Fibroblast of lung (primary cell): ENCODE results near the gene IMMP2L. TPM values are rescaled to one million over a fixed set of nuclear protein-coding genes. Genes with fewer than 3 reads are reported as not detected.

Experiments used
- DNase-seq, 2 donors: peaks; one replicate each; pipeline versions ENCODE4 v3.0.0 to v3.0.0-alpha.2; 2010; ENCODE audit warnings: low read depth in 2 of 2
- H2AFZ ChIP-seq: 2 replicates; pipeline ENCODE4 v1.5.1; 2012; ENCODE audit warnings: low read length, control low read depth, inconsistent platforms
- H3K27ac ChIP-seq: 2 replicates; pipeline ENCODE4 v1.5.1; 2011; ENCODE audit warnings: low read length, control low read depth; ENCODE audit not compliant: insufficient read depth
- H3K27me3 ChIP-seq: 2 replicates; pipeline ENCODE4 v1.5.1; 2011; ENCODE audit warnings: mild to moderate bottlenecking, low read length; ENCODE audit not compliant: control insufficient read depth, insufficient read depth
- H3K36me3 ChIP-seq: 2 replicates; pipeline ENCODE4 v1.5.1; 2011; ENCODE audit warnings: low read length; ENCODE audit not compliant: control insufficient read depth, insufficient read depth
- H3K4me1 ChIP-seq: 2 replicates; pipeline ENCODE4 v1.5.1; 2011; ENCODE audit warnings: low read length; ENCODE audit not compliant: control insufficient read depth, insufficient read depth; ENCODE audit errors: extremely low read depth
- H3K4me2 ChIP-seq: 2 replicates; pipeline ENCODE4 v1.5.1; 2011; ENCODE audit warnings: low read length, control low read depth; ENCODE audit not compliant: insufficient read depth; ENCODE audit errors: extremely low read depth
- H3K4me3 ChIP-seq, 4 experiments: fragments of 200-600 bp in 1 of 4; sonication (generic) in 1 of 4; replicated peaks in 1 of 4; 2 replicates each; pipeline ENCODE4 v1.5.1; 2011 to 2016; ENCODE audit warnings: low read length in 4 of 4, low read depth in 3 of 4, mild to moderate bottlenecking in 3 of 4, control low read depth in 2 of 4, inconsistent platforms in 1 of 4, mixed read lengths in 1 of 4; ENCODE audit not compliant: insufficient read depth in 1 of 4; ENCODE audit errors: control extremely low read depth in 1 of 4
- H3K79me2 ChIP-seq: 2 replicates; pipeline ENCODE4 v1.5.1; 2012; ENCODE audit warnings: mild to moderate bottlenecking, low read length, inconsistent platforms; ENCODE audit not compliant: control insufficient read depth, insufficient read depth
- H3K9ac ChIP-seq: 2 replicates; pipeline ENCODE4 v1.5.1; 2011; ENCODE audit warnings: mild to moderate bottlenecking, low read length, control low read depth; ENCODE audit not compliant: insufficient read depth
- H3K9me3 ChIP-seq: 2 replicates; pipeline ENCODE4 v1.5.1; 2012; ENCODE audit warnings: low read depth, low read length; ENCODE audit not compliant: control insufficient read depth, insufficient read depth
- H4K20me1 ChIP-seq: 2 replicates; pipeline ENCODE4 v1.5.1; 2011; ENCODE audit warnings: low read length; ENCODE audit not compliant: control insufficient read depth, insufficient read depth; ENCODE audit errors: extremely low read depth
- EZH2 ChIP-seq: IDR thresholded peaks from 2 replicates; pipeline ENCODE4 v1.5.1; 2012; ENCODE audit warnings: low read length, control low read depth, mild to moderate bottlenecking; ENCODE audit errors: missing control alignments
- polyA plus RNA-seq, 2 donors: library from polyadenylated mRNA; depleted of rRNA in 1 of 2; stranded (reverse) in 1 of 2; unstranded in 1 of 2; fragments of >200 nt; gene quantifications; 2 replicates each; pipeline ENCODE4 v1.2.1, GENCODE V29; 2011 to 2012; ENCODE audit warnings: missing spikeins in 1 of 2
- total RNA-seq: library from RNA; depleted of rRNA; stranded (reverse); fragments of >200 nt; gene quantifications from 2 replicates; pipeline ENCODE4 v1.2.1, GENCODE V29; 2014
- TF ChIP-seq, protein P1 (sequence below), 2 donors: IDR thresholded peaks in 1 of 2; conservative IDR thresholded peaks in 1 of 2; 1 replicate in 1 of 2; 2 replicates in 1 of 2; pipeline ENCODE4 v1.5.1; 2011 to 2012; ENCODE audit warnings: low read length in 2 of 2, control low read depth in 1 of 2, inconsistent platforms in 1 of 2, low read depth in 1 of 2, mild to moderate bottlenecking in 1 of 2

Gene IMMP2L
- total and polyA plus RNA-seq, 2 donors (not counting 1 experiment from before 2014, with no cell fraction given) = 6.9 to 14.4 TPM

DNA sequence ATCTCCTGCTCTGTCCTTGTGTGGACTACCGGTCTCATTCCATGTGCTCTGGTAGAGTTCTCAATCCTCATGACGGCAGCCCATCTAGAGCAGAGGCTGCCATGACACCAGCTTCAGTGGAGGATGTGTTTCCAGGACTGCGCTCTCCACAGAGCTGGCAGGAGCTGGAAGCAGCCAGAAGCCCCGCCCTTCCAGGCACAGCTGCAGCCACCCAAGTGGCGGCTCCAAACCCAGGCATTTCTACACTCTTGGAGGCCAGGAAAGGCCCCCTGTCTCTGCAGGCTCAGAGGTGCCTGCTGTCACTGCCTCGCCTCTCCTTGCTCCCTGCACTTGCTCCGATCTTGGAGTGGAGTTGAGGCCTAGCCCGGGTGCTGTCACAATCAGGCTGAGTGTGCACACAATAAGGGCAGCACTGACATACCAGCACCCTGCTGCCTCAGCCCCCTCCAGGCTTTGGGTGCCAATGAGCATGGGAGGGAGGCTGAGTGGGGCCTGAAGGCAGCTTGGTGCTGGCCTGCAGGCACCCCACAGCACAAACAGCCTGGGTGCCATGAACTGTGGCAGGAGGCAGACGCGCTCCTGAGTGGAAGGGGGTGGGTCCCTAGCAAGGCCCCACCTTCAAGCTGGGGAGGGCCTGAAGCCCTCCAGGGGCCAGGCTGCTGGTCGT lies 349.3 kb downstream of the IMMP2L start:
- Histone ChIP-seq H3K4me2 (no peak overlapping the region), H3K27ac (no peak overlapping the region), H3K4me3 (no peak overlapping the region), H3K79me2 (no peaks in the 10 kb centered on the region), H3K27me3 (no peaks in the 10 kb centered on the region), H3K36me3 (no peaks in the 10 kb centered on the region), H3K4me1 (no peaks in the 10 kb centered on the region), H2AFZ (no peak overlapping the region), H3K9me3 (no peaks in the 10 kb centered on the region), H4K20me1 (no peaks in the 10 kb centered on the region), H3K9ac (no peak overlapping the region)
- DNase-seq = no peak
- no peak for TF ChIP-seq EZH2
- TF ChIP-seq, protein P1, sequence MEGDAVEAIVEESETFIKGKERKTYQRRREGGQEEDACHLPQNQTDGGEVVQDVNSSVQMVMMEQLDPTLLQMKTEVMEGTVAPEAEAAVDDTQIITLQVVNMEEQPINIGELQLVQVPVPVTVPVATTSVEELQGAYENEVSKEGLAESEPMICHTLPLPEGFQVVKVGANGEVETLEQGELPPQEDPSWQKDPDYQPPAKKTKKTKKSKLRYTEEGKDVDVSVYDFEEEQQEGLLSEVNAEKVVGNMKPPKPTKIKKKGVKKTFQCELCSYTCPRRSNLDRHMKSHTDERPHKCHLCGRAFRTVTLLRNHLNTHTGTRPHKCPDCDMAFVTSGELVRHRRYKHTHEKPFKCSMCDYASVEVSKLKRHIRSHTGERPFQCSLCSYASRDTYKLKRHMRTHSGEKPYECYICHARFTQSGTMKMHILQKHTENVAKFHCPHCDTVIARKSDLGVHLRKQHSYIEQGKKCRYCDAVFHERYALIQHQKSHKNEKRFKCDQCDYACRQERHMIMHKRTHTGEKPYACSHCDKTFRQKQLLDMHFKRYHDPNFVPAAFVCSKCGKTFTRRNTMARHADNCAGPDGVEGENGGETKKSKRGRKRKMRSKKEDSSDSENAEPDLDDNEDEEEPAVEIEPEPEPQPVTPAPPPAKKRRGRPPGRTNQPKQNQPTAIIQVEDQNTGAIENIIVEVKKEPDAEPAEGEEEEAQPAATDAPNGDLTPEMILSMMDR (conservative IDR thresholded peaks at IDR 0.05 in 1 of 2, IDR thresholded peaks at IDR 0.05 in 1 of 2; ENCODE audit: low read depth in 1 of 2, low read length in 2 of 2) = no peak

DNA sequence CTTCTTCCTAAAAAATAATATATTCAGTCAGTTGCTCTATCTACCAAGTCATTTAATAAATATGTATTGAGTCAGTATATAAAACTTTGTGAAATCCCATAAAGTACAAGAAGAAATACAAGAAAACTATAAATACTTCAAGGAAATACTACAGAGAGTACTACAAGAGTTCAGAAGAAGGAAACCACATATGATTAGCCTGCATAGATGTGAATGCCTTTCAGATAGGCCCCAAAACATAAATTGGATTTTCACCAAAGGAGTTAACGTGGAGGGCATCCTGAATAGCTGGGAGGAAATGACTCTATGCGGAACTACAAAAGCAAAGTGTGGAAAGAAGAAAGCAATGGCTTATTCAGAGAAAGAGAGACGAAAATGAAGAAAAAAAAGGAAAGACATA lies 351.3 kb downstream of the IMMP2L start:
- Histone ChIP-seq H3K9me3 (no peaks in the 10 kb centered on the region), H3K9ac (no peak overlapping the region), H3K36me3 (no peaks in the 10 kb centered on the region), H2AFZ (no peak overlapping the region), H3K4me3 (no peak overlapping the region), H3K4me1 (no peaks in the 10 kb centered on the region), H3K27ac (no peak overlapping the region), H3K27me3 (no peaks in the 10 kb centered on the region), H4K20me1 (no peaks in the 10 kb centered on the region), H3K4me2 (no peak overlapping the region), H3K79me2 (no peaks in the 10 kb centered on the region)
- DNase-seq = peak; percentile 31 to 62
- TF ChIP-seq, protein P1 (conservative IDR thresholded peaks at IDR 0.05 in 1 of 2, IDR thresholded peaks at IDR 0.05 in 1 of 2; ENCODE audit: low read depth in 1 of 2, low read length in 2 of 2) = no peak

DNA sequence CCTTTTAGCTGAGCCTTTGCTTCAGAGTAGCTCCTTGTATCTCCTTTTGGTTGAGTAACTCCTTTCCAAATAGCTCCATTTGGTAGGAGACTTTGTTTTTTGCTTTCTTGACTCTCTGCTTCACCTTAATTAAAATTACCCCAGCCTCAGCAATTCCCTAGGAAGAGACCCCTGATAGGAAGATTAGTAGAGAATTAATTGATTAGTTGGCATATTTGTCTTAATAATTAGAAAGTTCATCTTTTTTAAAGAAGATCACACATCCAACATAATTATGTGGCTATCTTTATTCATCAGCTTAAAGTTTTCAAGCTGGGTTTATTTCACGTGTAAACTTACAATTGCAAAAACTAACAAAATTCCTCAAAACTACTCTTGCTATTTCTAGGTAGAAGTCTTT lies 352.2 kb downstream of the IMMP2L start:
- Histone ChIP-seq H3K9me3 (no peaks in the 10 kb centered on the region), H3K4me3 (no peak overlapping the region), H3K27ac (no peak overlapping the region), H3K4me2 (no peak overlapping the region), H3K27me3 (no peaks in the 10 kb centered on the region), H2AFZ (no peak overlapping the region), H4K20me1 (no peaks in the 10 kb centered on the region), H3K4me1 (no peaks in the 10 kb centered on the region), H3K9ac (no peak overlapping the region), H3K36me3 (no peaks in the 10 kb centered on the region), H3K79me2 (no peaks in the 10 kb centered on the region)
- DNase-seq = no peak
- TF ChIP-seq EZH2 = no peak
- TF ChIP-seq, protein P1 (conservative IDR thresholded peaks at IDR 0.05 in 1 of 2, IDR thresholded peaks at IDR 0.05 in 1 of 2; ENCODE audit: low read depth in 1 of 2, low read length in 2 of 2) = no peak
